Uterus (tissue), 4 donors: ENCODE measurements around the gene BANF2. TPM values are rescaled to one million over a fixed set of nuclear protein-coding genes. Genes with fewer than 3 reads are reported as not detected.
A peak's percentile ranks its signal among the peaks of the same experiment; 100 is the strongest.

Experiments used
- DNase-seq, 2 donors: peaks; one replicate each; pipeline ENCODE4 v3.0.0-alpha.2; 2019 to 2020
- H3K27ac ChIP-seq, 2 donors: fragments of 200-600 bp; sonication (generic); 1 replicate in 1 of 2; 2 replicates in 1 of 2; pipeline ENCODE4 v1.5.1; 2016 to 2018
- H3K27me3 ChIP-seq, 2 donors: fragments of 200-600 bp; sonication (generic); one replicate each; pipeline ENCODE4 v1.5.1; 2018 to 2019; ENCODE audit warnings: control low read depth in 1 of 2
- H3K36me3 ChIP-seq, 2 donors: fragments of 200-600 bp; sonication (generic); one replicate each; pipeline ENCODE4 v1.5.1; 2019; ENCODE audit warnings: control low read depth in 1 of 2
- H3K4me1 ChIP-seq, 2 donors: fragments of 200-600 bp; sonication (generic); one replicate each; pipeline ENCODE4 v1.5.1; 2018 to 2019; ENCODE audit warnings: control low read depth in 1 of 2
- H3K4me3 ChIP-seq, 2 donors: fragments of 200-600 bp; sonication (generic); 1 replicate in 1 of 2; 2 replicates in 1 of 2; pipeline ENCODE4 v1.5.1; 2018 to 2019; ENCODE audit warnings: mild to moderate bottlenecking in 1 of 2
- H3K9me3 ChIP-seq, 2 donors: fragments of 200-600 bp; sonication (generic); one replicate each; pipeline ENCODE4 v1.5.1; 2019; ENCODE audit warnings: control low read depth in 1 of 2
- POLR2A ChIP-seq, 2 donors: fragments of 450-650 bp; IDR thresholded peaks; one replicate each; pipeline ENCODE4 v1.6.1; 2016; ENCODE audit warnings: antibody characterized with exemption in 2 of 2, mild to moderate bottlenecking in 1 of 2, moderate library complexity in 1 of 2
- intact Hi-C: fragments of 100-400 bp; cut with DNase I; formaldehyde crosslinking; loops from one replicate; pipeline ENCODE4 v1.15.1; 2023; ENCODE audit warnings: low total_unique reads
- total RNA-seq, 4 donors: library from RNA; depleted of rRNA in 3 of 4; stranded (reverse); fragments of >200 nt in 3 of 4; gene quantifications; one replicate each; pipeline versions ENCODE4 v1.1.0 to v1.2.4, GENCODE V29; 2014 to 2023
- TF ChIP-seq, protein P1 (sequence below), 4 experiments: fragments of 200-600 bp in 2 of 4; fragments of 450-650 bp in 2 of 4; sonication (generic) in 2 of 4; IDR thresholded peaks; one replicate each; pipeline ENCODE4 v1.5.1; 2016 to 2019; ENCODE audit warnings: antibody characterized with exemption in 4 of 4, mild to moderate bottlenecking in 2 of 4, moderate library complexity in 1 of 4
- donor health status: DM: yes; HTN: yes; CAD: no.

BANF2 gene
- total RNA-seq, 4 donors from 2014 or later: not detected

GRCh38 chr20:17679941-17680835 lies 19.6 kb upstream of the BANF2 start:
- H3K36me3 ChIP-seq: no peaks in the 10 kb centered on the region
- no peaks in the 10 kb centered on the region for H3K27me3 ChIP-seq
- TF ChIP-seq, protein P1, sequence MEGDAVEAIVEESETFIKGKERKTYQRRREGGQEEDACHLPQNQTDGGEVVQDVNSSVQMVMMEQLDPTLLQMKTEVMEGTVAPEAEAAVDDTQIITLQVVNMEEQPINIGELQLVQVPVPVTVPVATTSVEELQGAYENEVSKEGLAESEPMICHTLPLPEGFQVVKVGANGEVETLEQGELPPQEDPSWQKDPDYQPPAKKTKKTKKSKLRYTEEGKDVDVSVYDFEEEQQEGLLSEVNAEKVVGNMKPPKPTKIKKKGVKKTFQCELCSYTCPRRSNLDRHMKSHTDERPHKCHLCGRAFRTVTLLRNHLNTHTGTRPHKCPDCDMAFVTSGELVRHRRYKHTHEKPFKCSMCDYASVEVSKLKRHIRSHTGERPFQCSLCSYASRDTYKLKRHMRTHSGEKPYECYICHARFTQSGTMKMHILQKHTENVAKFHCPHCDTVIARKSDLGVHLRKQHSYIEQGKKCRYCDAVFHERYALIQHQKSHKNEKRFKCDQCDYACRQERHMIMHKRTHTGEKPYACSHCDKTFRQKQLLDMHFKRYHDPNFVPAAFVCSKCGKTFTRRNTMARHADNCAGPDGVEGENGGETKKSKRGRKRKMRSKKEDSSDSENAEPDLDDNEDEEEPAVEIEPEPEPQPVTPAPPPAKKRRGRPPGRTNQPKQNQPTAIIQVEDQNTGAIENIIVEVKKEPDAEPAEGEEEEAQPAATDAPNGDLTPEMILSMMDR (IDR thresholded peaks at IDR 0.05): no peak
- TF ChIP-seq POLR2A (IDR thresholded peaks at IDR 0.05): no peak
- no peaks in the 10 kb centered on the region for H3K9me3 ChIP-seq
- peaks cover 0 to 11% of the 10 kb centered on the region in 2 donors for H3K4me1 ChIP-seq
- intact Hi-C loops: loop anchor here (2.0 kb wide), 1 partner anchor 215 kb away; no protein-coding TSS in a partner anchor
- H3K4me3 ChIP-seq: peak overlapping the region; percentile 57 to 86
- DNase-seq: peak; percentile 48 to 63
- H3K27ac ChIP-seq: peak overlapping the region; percentile 91 to 94

DNA sequence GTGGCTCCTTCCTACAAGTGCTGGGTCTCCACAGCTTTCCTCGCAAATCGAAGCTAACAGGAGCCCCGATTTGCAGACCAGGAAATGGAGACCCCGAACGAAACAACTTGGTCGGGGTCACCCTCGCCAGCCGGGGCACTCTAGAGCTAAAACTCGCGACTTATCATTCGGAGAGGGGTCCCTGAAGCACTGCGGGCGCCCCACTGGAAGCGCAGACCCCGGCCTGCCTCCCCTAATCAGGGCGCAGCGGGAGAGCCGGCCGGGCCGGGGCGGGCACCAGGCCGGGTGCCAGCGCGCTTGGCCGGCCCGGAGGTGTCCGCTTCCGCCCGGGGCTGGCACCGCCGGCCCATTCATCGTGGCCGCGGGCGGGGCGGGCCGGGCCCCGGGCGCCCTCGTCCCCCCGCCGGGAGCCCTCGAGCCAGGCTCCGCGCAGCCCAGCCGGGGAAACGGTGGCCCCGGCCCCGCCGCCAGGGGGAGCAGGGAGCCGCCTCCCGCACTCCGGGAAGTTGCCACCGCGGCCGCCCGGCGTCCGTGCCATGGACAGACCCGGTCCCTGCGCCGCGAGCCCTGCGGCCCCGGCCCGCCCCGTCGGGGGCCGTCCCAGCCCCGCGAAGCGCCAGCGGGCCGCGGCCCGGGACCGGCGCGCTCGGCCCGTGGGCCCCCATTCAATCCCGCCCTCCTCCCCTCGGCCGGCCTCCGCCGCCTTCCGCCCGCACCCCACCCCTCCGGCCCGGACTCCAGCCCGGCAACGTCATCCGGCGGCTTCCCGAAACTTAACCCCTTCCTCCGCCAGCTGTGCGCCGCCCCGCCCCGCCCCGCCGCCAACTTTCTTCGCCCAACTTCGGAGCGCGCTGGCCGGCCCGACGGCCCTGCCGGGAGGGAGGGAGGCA lies 18.7 kb upstream of the BANF2 start:
- no peaks in the 10 kb centered on the region for H3K36me3 ChIP-seq
- H3K27me3 ChIP-seq: no peaks in the 10 kb centered on the region
- peak; percentile 79 to 84 for DNase-seq
- TF ChIP-seq, protein P1 (IDR thresholded peaks at IDR 0.05): peak; percentile 21 to 96 (median 88)
- peak in 1 of 2 donors; percentile 32 for TF ChIP-seq POLR2A (IDR thresholded peaks at IDR 0.05)
- peaks cover 0 to 2% of the 10 kb centered on the region in 2 donors for H3K4me1 ChIP-seq
- H3K4me3 ChIP-seq: peak overlapping the region; percentile 57 to 86
- H3K9me3 ChIP-seq: no peaks in the 10 kb centered on the region
- H3K27ac ChIP-seq: peak overlapping the region; percentile 91 to 94
- intact Hi-C loops: loop anchor here (2.0 kb wide), 1 partner anchor 214 kb away; no protein-coding TSS in a partner anchor

- no peaks in the 10 kb centered on the region for H3K4me1 ChIP-seq
- no peak for DNase-seq
- H3K36me3 ChIP-seq: no peaks in the 10 kb centered on the region
- no peak for TF ChIP-seq POLR2A (IDR thresholded peaks at IDR 0.05)
- TF ChIP-seq, protein P1 (IDR thresholded peaks at IDR 0.05): no peak
- H3K27ac ChIP-seq: peak overlapping the region; percentile 91 to 94
- H3K27me3 ChIP-seq: no peaks in the 10 kb centered on the region
- no peaks in the 10 kb centered on the region for H3K9me3 ChIP-seq
- peak overlapping the region; percentile 57 to 86 for H3K4me3 ChIP-seq
- intact Hi-C loops: loop anchor here (2.0 kb wide), 1 partner anchor 213 kb away; no protein-coding TSS in a partner anchor
These were observed 18.1 kb upstream of the BANF2 start for GRCh38 chr20:17681726-17682102.

- DNase-seq: peak; percentile 98
- peak within 1 kb of the TSS; percentile 57 to 86 for H3K4me3 ChIP-seq
- TF ChIP-seq, protein P1 (IDR thresholded peaks at IDR 0.05): peak; percentile 40 to 71 (median 57)
- peak; percentile 92 to 95 for TF ChIP-seq POLR2A (IDR thresholded peaks at IDR 0.05)
- intact Hi-C loops: no loop called here
- H3K27me3 ChIP-seq: no peaks in the 10 kb centered on the region
- peak within 1 kb of the TSS; percentile 91 to 94 for H3K27ac ChIP-seq
- H3K4me1 ChIP-seq: no peaks in the 10 kb centered on the region
- no peaks in the 10 kb centered on the region for H3K36me3 ChIP-seq
- H3K9me3 ChIP-seq: no peaks in the 10 kb centered on the region
These were observed 17.5 kb upstream of the BANF2 start, which contains the start of gene RRBP1 for GRCh38 chr20:17682103-17682888. RRBP1 (minus strand) TSS chr20:17682242; CDS start chr20:17660507, 21,735 bp downstream.
